Immature natural killer cell (primary cell): ENCODE measurements around the gene SNCA. TPM values are rescaled to one million over a fixed set of nuclear protein-coding genes. Genes with fewer than 3 reads are reported as not detected.
A peak's percentile ranks its signal among the peaks of the same experiment; 100 is the strongest.

Source experiments
- DNase-seq, 3 donors: peaks; one replicate each; pipeline ENCODE4 v3.0.0; 2022; ENCODE audit warnings: mixed read lengths in 1 of 3
- H3K27ac Mint-ChIP-seq, 6 donors: one replicate each; pipeline ENCODE4 v1.8.0; 2020; ENCODE audit warnings: mixed read lengths in 6 of 6, mild to moderate bottlenecking in 5 of 6, inconsistent platforms in 4 of 6, moderate library complexity in 3 of 6
- H3K27me3 Mint-ChIP-seq, 3 donors: one replicate each; pipeline ENCODE4 v1.8.0; 2020 to 2021; ENCODE audit warnings: low read depth in 3 of 3, mild to moderate bottlenecking in 3 of 3, mixed read lengths in 3 of 3, moderate library complexity in 3 of 3, inconsistent platforms in 1 of 3
- H3K36me3 Mint-ChIP-seq, 3 donors: one replicate each; pipeline ENCODE4 v1.8.0; 2020; ENCODE audit warnings: mixed read lengths in 3 of 3, inconsistent platforms in 2 of 3, mild to moderate bottlenecking in 2 of 3
- H3K4me1 Mint-ChIP-seq, 2 donors: one replicate each; pipeline ENCODE4 v1.8.0; 2020; ENCODE audit warnings: inconsistent platforms in 2 of 2, mild to moderate bottlenecking in 2 of 2, mixed read lengths in 2 of 2, moderate library complexity in 1 of 2
- H3K4me3 Mint-ChIP-seq, 5 donors: one replicate each; pipeline ENCODE4 v1.8.0; 2020; ENCODE audit warnings: mild to moderate bottlenecking in 5 of 5, mixed read lengths in 5 of 5, inconsistent platforms in 3 of 5, moderate library complexity in 3 of 5
- H3K9me3 Mint-ChIP-seq, 6 donors: one replicate each; pipeline ENCODE4 v1.8.0; 2020; ENCODE audit warnings: mild to moderate bottlenecking in 6 of 6, mixed read lengths in 6 of 6, inconsistent platforms in 4 of 6, moderate library complexity in 3 of 6
- polyA plus RNA-seq, 3 donors: library from polyadenylated mRNA; unstranded; fragments of 300-500 nt; fragmentation: Illumina TruSeq; gene quantifications; one replicate each; pipeline ENCODE4 v1.2.3, GENCODE V29; 2021

The SNCA gene
- polyA plus RNA-seq, 3 donors from 2014 or later, result 4.6 to 7.2 (median 4.8) TPM

GRCh38 chr4:89836031-89836745 lies 773 bp downstream of the SNCA start:
- H3K36me3 Mint-ChIP-seq, result no peaks in the 10 kb centered on the region
- peaks cover 11 to 31% (median 20%) of the 10 kb centered on the region in 3 donors for H3K27me3 Mint-ChIP-seq
- H3K4me1 Mint-ChIP-seq, result peaks cover 14 to 34% of the 10 kb centered on the region in 2 donors
- peaks cover 0 to 2% (median 0%) of the 10 kb centered on the region in 6 donors for H3K9me3 Mint-ChIP-seq
- DNase-seq, result no peak
- no peak overlapping the region for H3K27ac Mint-ChIP-seq
- H3K4me3 Mint-ChIP-seq, result peak overlapping the region; percentile 67 to 81 (median 76)

GRCh38 chr4:89835413-89835812 lies 1.5 kb downstream of the SNCA start:
- peaks cover 14 to 34% of the 10 kb centered on the region in 2 donors for H3K4me1 Mint-ChIP-seq
- H3K4me3 Mint-ChIP-seq, result peak overlapping the region in 4 of 5 donors; percentile 7 to 81 (median 72)
- peaks cover 8 to 29% (median 18%) of the 10 kb centered on the region in 3 donors for H3K27me3 Mint-ChIP-seq
- H3K9me3 Mint-ChIP-seq, result peaks cover 0 to 3% (median 0%) of the 10 kb centered on the region in 6 donors
- DNase-seq, result no peak
- H3K36me3 Mint-ChIP-seq, result no peaks in the 10 kb centered on the region
- no peak overlapping the region for H3K27ac Mint-ChIP-seq

- H3K4me3 Mint-ChIP-seq, result no peak overlapping the region
- H3K27me3 Mint-ChIP-seq, result peaks cover 6 to 29% (median 18%) of the 10 kb centered on the region in 3 donors
- DNase-seq, result no peak
- peaks cover 19 to 41% of the 10 kb centered on the region in 2 donors for H3K4me1 Mint-ChIP-seq
- H3K9me3 Mint-ChIP-seq, result peaks cover 0 to 3% (median 0%) of the 10 kb centered on the region in 6 donors
- H3K27ac Mint-ChIP-seq, result no peak overlapping the region
- H3K36me3 Mint-ChIP-seq, result no peaks in the 10 kb centered on the region
Observed at GRCh38 chr4:89834486-89835209, 2.3 kb downstream of the SNCA start.

GRCh38 chr4:89829470-89830138 lies 7.4 kb downstream of the SNCA start:
- Mint-ChIP-seq H3K27me3 (peaks cover 0 to 1% (median 0%) of the 10 kb centered on the region in 3 donors), H3K36me3 (no peaks in the 10 kb centered on the region), H3K4me3 (peak overlapping the region; percentile 29 to 61 (median 55)), H3K4me1 (peaks cover 11 to 24% of the 10 kb centered on the region in 2 donors), H3K27ac (peak overlapping the region; percentile 15 to 78 (median 40)), H3K9me3 (peaks cover 0 to 3% (median 0%) of the 10 kb centered on the region in 6 donors)
- peak; percentile 48 to 64 (median 61) for DNase-seq

GRCh38 chr4:89823416-89823815 lies 13.5 kb downstream of the SNCA start:
- H3K27ac Mint-ChIP-seq, result no peak overlapping the region

GRCh38 chr4:89821612-89822011 lies 15.3 kb downstream of the SNCA start:
- no peak overlapping the region for H3K4me3 Mint-ChIP-seq
- H3K9me3 Mint-ChIP-seq, result no peaks in the 10 kb centered on the region
- no peak for DNase-seq
- no peaks in the 10 kb centered on the region for H3K36me3 Mint-ChIP-seq
- no peaks in the 10 kb centered on the region for H3K4me1 Mint-ChIP-seq
- no peaks in the 10 kb centered on the region for H3K27me3 Mint-ChIP-seq
- H3K27ac Mint-ChIP-seq, result no peak overlapping the region

More at GRCh38 chr4:89823416-89823815, 13.5 kb downstream of the SNCA start:
- Mint-ChIP-seq H3K4me1 (peaks cover 0 to 4% of the 10 kb centered on the region in 2 donors), H3K27me3 (peaks cover 0 to 1% (median 0%) of the 10 kb centered on the region in 3 donors), H3K4me3 (no peak overlapping the region), H3K36me3 (no peaks in the 10 kb centered on the region), H3K9me3 (no peaks in the 10 kb centered on the region)
- no peak for DNase-seq

GRCh38 chr4:89820010-89820409 lies 17.0 kb downstream of the SNCA start:
- Mint-ChIP-seq H3K4me3 (no peak overlapping the region), H3K4me1 (no peaks in the 10 kb centered on the region), H3K27ac (no peak overlapping the region), H3K36me3 (no peaks in the 10 kb centered on the region), H3K27me3 (no peaks in the 10 kb centered on the region), H3K9me3 (no peaks in the 10 kb centered on the region)
- no peak for DNase-seq

- Mint-ChIP-seq H3K36me3 (no peaks in the 10 kb centered on the region), H3K4me3 (no peak overlapping the region), H3K27ac (no peak overlapping the region), H3K9me3 (peaks cover 0 to 2% (median 0%) of the 10 kb centered on the region in 6 donors), H3K4me1 (no peaks in the 10 kb centered on the region), H3K27me3 (peaks cover 0 to 1% (median 0%) of the 10 kb centered on the region in 3 donors)
- no peak for DNase-seq
Observed at GRCh38 chr4:89814362-89814761, 22.6 kb downstream of the SNCA start.

- no peak for DNase-seq
- H3K4me3 Mint-ChIP-seq, result no peak overlapping the region
- peaks cover 0 to 2% (median 1%) of the 10 kb centered on the region in 3 donors for H3K27me3 Mint-ChIP-seq
- no peak overlapping the region for H3K27ac Mint-ChIP-seq
- no peaks in the 10 kb centered on the region for H3K4me1 Mint-ChIP-seq
- H3K36me3 Mint-ChIP-seq, result no peaks in the 10 kb centered on the region
- H3K9me3 Mint-ChIP-seq, result peaks cover 0 to 2% (median 0%) of the 10 kb centered on the region in 6 donors
Observed at GRCh38 chr4:89813197-89813596, 23.8 kb downstream of the SNCA start.

- Mint-ChIP-seq H3K27ac (no peak overlapping the region), H3K4me1 (no peaks in the 10 kb centered on the region), H3K27me3 (peaks cover 0 to 2% (median 0%) of the 10 kb centered on the region in 3 donors), H3K36me3 (no peaks in the 10 kb centered on the region), H3K9me3 (peaks cover 0 to 2% (median 0%) of the 10 kb centered on the region in 6 donors), H3K4me3 (no peak overlapping the region)
- DNase-seq, result no peak
Observed at GRCh38 chr4:89807441-89808140, 29.4 kb downstream of the SNCA start.

- no peaks in the 10 kb centered on the region for H3K4me1 Mint-ChIP-seq
- no peaks in the 10 kb centered on the region for H3K36me3 Mint-ChIP-seq
- H3K27ac Mint-ChIP-seq, result no peak overlapping the region
- no peak for DNase-seq
- H3K4me3 Mint-ChIP-seq, result no peak overlapping the region
- H3K9me3 Mint-ChIP-seq, result no peaks in the 10 kb centered on the region
- H3K27me3 Mint-ChIP-seq, result peaks cover 0 to 5% (median 0%) of the 10 kb centered on the region in 3 donors
Observed at GRCh38 chr4:89805297-89805696, 31.7 kb downstream of the SNCA start.

GRCh38 chr4:89803915-89804314 lies 33.0 kb downstream of the SNCA start:
- Mint-ChIP-seq H3K27me3 (peaks cover 0 to 5% (median 0%) of the 10 kb centered on the region in 3 donors), H3K36me3 (no peaks in the 10 kb centered on the region), H3K27ac (no peak overlapping the region), H3K4me1 (no peaks in the 10 kb centered on the region), H3K9me3 (no peaks in the 10 kb centered on the region), H3K4me3 (no peak overlapping the region)
- DNase-seq, result no peak

GRCh38 chr4:89803036-89803435 lies 33.9 kb downstream of the SNCA start:
- Mint-ChIP-seq H3K27me3 (peaks cover 0 to 3% (median 0%) of the 10 kb centered on the region in 3 donors), H3K4me1 (no peaks in the 10 kb centered on the region), H3K4me3 (no peak overlapping the region), H3K9me3 (no peaks in the 10 kb centered on the region), H3K27ac (no peak overlapping the region), H3K36me3 (no peaks in the 10 kb centered on the region)
- no peak for DNase-seq
